GM06990 (cell line): ENCODE results near the gene UGT1A3.

Experiments used
- DNase-seq: peaks from one replicate; pipeline ENCODE4 v3.0.0-alpha.2; 2011; ENCODE audit not compliant: insufficient read length; ENCODE audit errors: extremely low read depth
- H3K27me3 ChIP-seq: replicated peaks from 2 replicates; pipeline ENCODE4 v1.6.0; 2011; ENCODE audit warnings: low read length; ENCODE audit not compliant: control insufficient read depth, insufficient read depth
- H3K36me3 ChIP-seq: 2 replicates; pipeline ENCODE4 v1.5.1; 2011; ENCODE audit warnings: low read length; ENCODE audit not compliant: control insufficient read depth, insufficient read depth
- H3K4me3 ChIP-seq: replicated peaks from 2 replicates; pipeline ENCODE4 v1.5.1; 2011; ENCODE audit warnings: low read depth, mild to moderate bottlenecking, control low read depth, low read length
- CTCF ChIP-seq: IDR thresholded peaks from 2 replicates; pipeline ENCODE4 v1.5.1; 2011; ENCODE audit warnings: low read length, control low read depth, mild to moderate bottlenecking, inconsistent platforms; ENCODE audit not compliant: insufficient read depth, poor library complexity, severe bottlenecking

UGT1A3 gene

GRCh38 chr2:233761040-233761769 is 32.4 kb downstream of the UGT1A3 start:
- H3K27me3 ChIP-seq, result no peaks in the 10 kb centered on the region
- H3K4me3 ChIP-seq, result no peak overlapping the region
- no peaks in the 10 kb centered on the region for H3K36me3 ChIP-seq
- no peak for DNase-seq
- TF ChIP-seq CTCF, result no peak

GRCh38 chr2:233764264-233764663 is 35.4 kb downstream of the UGT1A3 start:
- no peaks in the 10 kb centered on the region for H3K27me3 ChIP-seq
- DNase-seq, result no peak
- H3K4me3 ChIP-seq, result no peak overlapping the region
- TF ChIP-seq CTCF, result no peak
- H3K36me3 ChIP-seq, result no peaks in the 10 kb centered on the region

GRCh38 chr2:233764761-233765160 is 35.9 kb downstream of the UGT1A3 start:
- H3K27me3 ChIP-seq, result no peaks in the 10 kb centered on the region
- H3K4me3 ChIP-seq, result no peak overlapping the region
- no peak for DNase-seq
- no peaks in the 10 kb centered on the region for H3K36me3 ChIP-seq
- TF ChIP-seq CTCF, result no peak

GRCh38 chr2:233766416-233766815 is 37.6 kb downstream of the UGT1A3 start:
- no peak for DNase-seq
- Histone ChIP-seq H3K4me3 (no peak overlapping the region), H3K27me3 (no peaks in the 10 kb centered on the region), H3K36me3 (no peaks in the 10 kb centered on the region)
- TF ChIP-seq CTCF, result no peak

- H3K36me3 ChIP-seq, result no peaks in the 10 kb centered on the region
- no peak for DNase-seq
These were observed 39.2 kb downstream of the UGT1A3 start for GRCh38 chr2:233768076-233768475.

More at GRCh38 chr2:233768076-233768475, 39.2 kb downstream of the UGT1A3 start:
- TF ChIP-seq CTCF, result no peak
- Histone ChIP-seq H3K4me3 (no peak overlapping the region), H3K27me3 (no peaks in the 10 kb centered on the region)
